GM12878 (cell line): ENCODE measurements around the gene CCDC57. TPM values are rescaled to one million over a fixed set of nuclear protein-coding genes. Genes with fewer than 3 reads are reported as not detected.

Experiments
- BHLHE40 ChIP-seq, 2 experiments: fragments of 450-650 bp in 1 of 2; IDR thresholded peaks; 2 replicates each; pipeline ENCODE4 v1.6.1; 2011 to 2017; ENCODE audit warnings: low read depth in 2 of 2, borderline replicate concordance in 1 of 2, improper control_type of control experiment in 1 of 2, low read length in 1 of 2, mild to moderate bottlenecking in 1 of 2
- CHD1 ChIP-seq: IDR thresholded peaks from 2 replicates; pipeline ENCODE4 v1.6.1; 2012; ENCODE audit warnings: low read depth, low read length, improper control_type of control experiment
- EED ChIP-seq: sonication (generic); IDR thresholded peaks from 2 replicates; pipeline ENCODE4 v1.6.1; 2016; ENCODE audit warnings: antibody characterized with exemption, low read depth
- ELK1 ChIP-seq: IDR thresholded peaks from 2 replicates; pipeline ENCODE4 v1.6.1; 2012; ENCODE audit warnings: low read depth, low read length, improper control_type of control experiment
- GATAD2B ChIP-seq: fragments of 450-650 bp; conservative IDR thresholded peaks from 2 replicates; pipeline ENCODE4 v1.6.1; 2017; ENCODE audit warnings: low read depth, mild to moderate bottlenecking, moderate library complexity
- HDGF ChIP-seq: fragments of 450-650 bp; IDR thresholded peaks from 2 replicates; pipeline ENCODE4 v1.6.1; 2016; ENCODE audit warnings: antibody characterized with exemption
- MXI1 ChIP-seq: fragments of 150-350 bp; IDR thresholded peaks from 2 replicates; pipeline ENCODE4 v1.6.1; 2011; ENCODE audit warnings: low read depth, mild to moderate bottlenecking, inconsistent platforms, low read length, improper control_type of control experiment
- MYB ChIP-seq: fragments of 150-350 bp; IDR thresholded peaks from 2 replicates; pipeline ENCODE4 v1.6.1; 2014; ENCODE audit warnings: mild to moderate bottlenecking, low read depth, low read length, borderline replicate concordance
- NBN ChIP-seq: fragments of 450-650 bp; IDR thresholded peaks from 2 replicates; pipeline ENCODE4 v1.6.1; 2016
- NFXL1 ChIP-seq: fragments of 450-650 bp; IDR thresholded peaks from 2 replicates; pipeline ENCODE4 v1.6.1; 2017; ENCODE audit warnings: antibody characterized with exemption, mild to moderate bottlenecking, borderline replicate concordance
- NKRF ChIP-seq: fragments of 450-650 bp; conservative IDR thresholded peaks from 2 replicates; pipeline ENCODE4 v1.6.1; 2017; ENCODE audit warnings: mild to moderate bottlenecking, moderate library complexity
- NR2F1 ChIP-seq: fragments of 450-650 bp; conservative IDR thresholded peaks from 2 replicates; pipeline ENCODE4 v1.6.1; 2017; ENCODE audit warnings: mild to moderate bottlenecking
- POLR2AphosphoS2 ChIP-seq: IDR thresholded peaks from 2 replicates; pipeline ENCODE4 v1.6.1; 2011; ENCODE audit warnings: low read depth, mild to moderate bottlenecking, low read length, improper control_type of control experiment, moderate library complexity
- RELB ChIP-seq: fragments of 450-650 bp; IDR thresholded peaks from 2 replicates; pipeline ENCODE4 v1.6.1; 2017; ENCODE audit warnings: low read depth, mild to moderate bottlenecking, moderate library complexity
- STAT1 ChIP-seq: fragments of 450-650 bp; conservative IDR thresholded peaks from 2 replicates; pipeline ENCODE4 v1.6.1; 2014; ENCODE audit warnings: antibody characterized with exemption, mild to moderate bottlenecking
- SUZ12 ChIP-seq: fragments of 200-600 bp; sonication (generic); IDR thresholded peaks from one replicate; pipeline ENCODE4 v1.6.1; 2018; ENCODE audit warnings: antibody characterized with exemption, mild to moderate bottlenecking; ENCODE audit not compliant: unreplicated experiment
- ZNF687 ChIP-seq: fragments of 450-650 bp; IDR thresholded peaks from 2 replicates; pipeline ENCODE4 v1.6.1; 2017; ENCODE audit warnings: mild to moderate bottlenecking, moderate library complexity
- polyA plus RNA-seq, 11 experiments: library from polyadenylated mRNA; depleted of rRNA in 4 of 11; unstranded in 6 of 11; stranded (reverse) in 5 of 11; fragments of >200 nt; fragmentation: Nextera tagmentation in 4 of 11; fragmentation: Illumina TruSeq in 1 of 11; extraction: Ambion mirVana in 4 of 11; extraction: Trizol in 1 of 11; gene quantifications; 1 replicate in 1 of 11; 2 replicates in 10 of 11; pipeline versions ENCODE4 v1.2.1 to v1.2.3, GENCODE V29; 2011 to 2016; ENCODE audit warnings: inconsistent platforms in 2 of 11, missing spikeins in 2 of 11, low read depth in 1 of 11
- total RNA-seq, 4 experiments: library from RNA; depleted of rRNA in 3 of 4; stranded (reverse); fragments of >200 nt in 3 of 4; fragmentation: Illumina TruSeq in 1 of 4; extraction: Trizol in 1 of 4; gene quantifications; 2 replicates each; pipeline versions ENCODE4 v1.2.1 to v1.2.3, GENCODE V29; 2013 to 2021

Gene CCDC57
- total and polyA plus RNA-seq, 10 of the 15 experiments (the other 5 are each of a cell fraction or from before 2014, with no cell fraction given) = 5.4 to 123 (median 45.8) TPM

GRCh38 chr17:82228278-82228841, 15.7 kb upstream of the CCDC57 start (continued):
- TF ChIP-seq NFXL1 (0 out of 2 replicates have a peak, but pooled peaks have one; percentile 37), NKRF (peak; percentile 59), BHLHE40 (IDR thresholded peaks at IDR 0.05; ENCODE audit: borderline replicate concordance in 1 of 2, low read depth in 2 of 2, low read length in 1 of 2) (no peak), NBN (peak; percentile 67; the same call in 1 of the 2 replicates), POLR2AphosphoS2 (no peak), EED (peak; percentile 61; the same call in 1 of the 2 replicates), MXI1 (peak; percentile 76), GATAD2B (peak; percentile 43), RELB (0 out of 2 replicates have a peak, but pooled peaks have one; percentile 34), ELK1 (peak; percentile 73), SUZ12 (no peak), STAT1 (no peak), ZNF687 (peak; percentile 38; the same call in 1 of the 2 replicates), CHD1 (peak; percentile 54; the same call in 1 of the 2 replicates), MYB (no peak), HDGF (peak; percentile 44; the same call in 1 of the 2 replicates), NR2F1 (no peak; the same call in 1 of the 2 replicates)
